K562 (cell line): ENCODE data around the gene ENDOG. TPM values are rescaled to one million over a fixed set of nuclear protein-coding genes. Genes with fewer than 3 reads are reported as not detected.

Experiments
- ATAC-seq: fragments of 200-7000 bp; cut with Tn5 transposase; 3 replicates; pipeline ENCODE4 v1.9.1; 2020; ENCODE audit warnings: moderate library complexity
- BruUV-seq: library from RNA; stranded (reverse); fragments of 400-500 nt; replicated peaks from 2 replicates; lab custom pipeline; 2021; lab: Mats Ljungman, UMichigan
- CTCF ChIA-PET: fragments of 300-600 bp; formaldehyde crosslinking; extraction: SDS; loops from one replicate; lab custom pipeline; 2021; ENCODE audit warnings: low intra/inter-chr PET ratio; lab: Yijun Ruan, JAX
- POLR2A ChIA-PET: fragments of 300-600, 350-650 bp; sonication (Branson Sonifier 250); formaldehyde crosslinking; extraction: SDS; loops from one replicate; lab custom pipeline; 2021; ENCODE audit warnings: antibody characterized with exemption, inconsistent platforms; lab: Yijun Ruan, JAX
- DNase-seq, 4 experiments: peaks; one replicate each; pipeline versions ENCODE4 v3.0.0 to v3.0.0-alpha.2; 2011 to 2018; ENCODE audit warnings: low spot score in 3 of 4, mixed read lengths in 3 of 4; ENCODE audit errors: extremely low read depth in 1 of 4
- FAIRE-seq: peaks from 2 replicates; lab custom pipeline; 2011; peaks lifted over from hg19 to GRCh38; lab: Jason Lieb, UNC
- H2AFZ ChIP-seq: 2 replicates; pipeline ENCODE4 v1.6.0; 2011; ENCODE audit warnings: low read depth, low read length, control low read depth, inconsistent platforms
- H3K27ac ChIP-seq: fragments of 200-600 bp; 3 replicates; pipeline ENCODE4 v1.8.0; 2011; ENCODE audit warnings: low read depth, mild to moderate bottlenecking, control low read depth, inconsistent platforms, low read length, moderate library complexity, mixed read lengths; ENCODE audit errors: extremely low read depth
- H3K27me3 ChIP-seq, 2 experiments: fragments of 300-600 bp in 1 of 2; 2 replicates in 1 of 2; 3 replicates in 1 of 2; pipeline versions ENCODE4 v1.6.0 to v1.8.0; 2011; ENCODE audit warnings: inconsistent platforms in 2 of 2, low read length in 2 of 2, mild to moderate bottlenecking in 1 of 2, mixed read lengths in 1 of 2, moderate library complexity in 1 of 2; ENCODE audit not compliant: control insufficient read depth in 2 of 2, insufficient read depth in 2 of 2
- H3K36me3 ChIP-seq: fragments of 300-600 bp; 3 replicates; pipeline ENCODE4 v1.8.0; 2011; ENCODE audit warnings: mild to moderate bottlenecking, low read length, inconsistent platforms; ENCODE audit not compliant: control insufficient read depth, insufficient read depth
- H3K4me1 ChIP-seq, 2 experiments: fragments of 200-600 bp in 1 of 2; replicated peaks in 1 of 2; 2 replicates in 1 of 2; 3 replicates in 1 of 2; pipeline versions ENCODE4 v1.5.1 to v1.8.0; 2011; ENCODE audit warnings: inconsistent platforms in 2 of 2, low read length in 2 of 2, mild to moderate bottlenecking in 1 of 2, mixed read lengths in 1 of 2, moderate library complexity in 1 of 2; ENCODE audit not compliant: control insufficient read depth in 2 of 2, insufficient read depth in 2 of 2
- H3K4me2 ChIP-seq: 2 replicates; pipeline ENCODE4 v1.6.1; 2011; ENCODE audit warnings: low read length, control low read depth, inconsistent platforms, mixed read lengths; ENCODE audit not compliant: insufficient read depth
- H3K4me3 ChIP-seq: fragments of 200-600 bp; sonication (generic), shearing (Covaris generic); 2 replicates; pipeline ENCODE4 v1.5.1; 2016; ENCODE audit warnings: control low read depth, inconsistent platforms
- H3K79me2 ChIP-seq: fragments of 200-600 bp; 3 replicates; pipeline ENCODE4 v1.8.0; 2011; ENCODE audit warnings: low read length, inconsistent platforms; ENCODE audit not compliant: control insufficient read depth, insufficient read depth
- H3K9ac ChIP-seq, 2 experiments: 2 replicates each; pipeline versions ENCODE4 v1.6.0 to v1.6.1; 2011; ENCODE audit warnings: low read depth in 2 of 2, low read length in 2 of 2, control low read depth in 1 of 2, inconsistent platforms in 1 of 2, mild to moderate bottlenecking in 1 of 2, mixed read lengths in 1 of 2; ENCODE audit not compliant: insufficient read depth in 1 of 2
- H3K9me1 ChIP-seq: one replicate; pipeline ENCODE4 v1.6.0; 2011; ENCODE audit warnings: inconsistent platforms, mild to moderate bottlenecking, low read length, moderate library complexity; ENCODE audit not compliant: control insufficient read depth, insufficient read depth
- H3K9me3 ChIP-seq: replicated peaks from 2 replicates; pipeline ENCODE4 v1.5.1; 2011; ENCODE audit warnings: low read depth, low read length, inconsistent platforms; ENCODE audit not compliant: control insufficient read depth, insufficient read depth
- H4K20me1 ChIP-seq: replicated peaks from 2 replicates; pipeline ENCODE4 v1.6.1; 2011; ENCODE audit warnings: low read length, inconsistent platforms, mixed read lengths; ENCODE audit not compliant: control insufficient read depth, insufficient read depth
- BRF1 ChIP-seq: IDR thresholded peaks from 3 replicates; pipeline ENCODE4 v1.6.1; 2011; ENCODE audit warnings: borderline replicate concordance, mild to moderate bottlenecking; ENCODE audit not compliant: insufficient read length; ENCODE audit errors: extremely low read depth
- CTBP1 ChIP-seq: fragments of 450-650 bp; IDR thresholded peaks from 2 replicates; pipeline ENCODE4 v1.6.1; 2016; ENCODE audit warnings: borderline replicate concordance
- FOS ChIP-seq: IDR thresholded peaks from 3 replicates; pipeline ENCODE4 v1.6.1; 2011; ENCODE audit not compliant: insufficient read length; ENCODE audit errors: extremely low read depth
- LARP7 ChIP-seq: fragments of 450-650 bp; IDR thresholded peaks from 2 replicates; pipeline ENCODE4 v1.6.1; 2016
- MCM7 ChIP-seq, 2 experiments: fragments of 450-650 bp; IDR thresholded peaks; 2 replicates each; pipeline ENCODE4 v1.6.1; 2016 to 2018
- PRPF4 ChIP-seq: fragments of 200-400 bp; formaldehyde crosslinking; IDR thresholded peaks from one replicate; pipeline ENCODE4 v1.6.1; 2017; ENCODE audit warnings: low read length, low read depth, mild to moderate bottlenecking; ENCODE audit not compliant: insufficient read depth, poor library complexity, severe bottlenecking
- PYGO2 ChIP-seq: fragments of 450-650 bp; IDR thresholded peaks from 2 replicates; pipeline ENCODE4 v1.6.1; 2016; ENCODE audit warnings: mild to moderate bottlenecking, missing genetic modification characterization, moderate library complexity, missing compliant biosample characterization
- RBM15 ChIP-seq: fragments of 200-400 bp; formaldehyde crosslinking; IDR thresholded peaks from 2 replicates; pipeline ENCODE4 v1.6.1; 2018; ENCODE audit warnings: mild to moderate bottlenecking, low read length, moderate library complexity; ENCODE audit not compliant: insufficient read depth
- RBM22 ChIP-seq: fragments of 200-400 bp; formaldehyde crosslinking; IDR thresholded peaks from 2 replicates; pipeline ENCODE4 v1.6.1; 2018; ENCODE audit warnings: low read length, low read depth; ENCODE audit not compliant: poor library complexity, severe bottlenecking
- SMAD3 ChIP-seq: fragments of 450-650 bp; formaldehyde crosslinking; conservative IDR thresholded peaks from 2 replicates; pipeline ENCODE4 v1.4.0; 2020; ENCODE audit warnings: mild to moderate bottlenecking
- WGBS: fragments of 100-300 bp; shearing (Covaris generic); methylation state at CpG from one replicate; pipeline ENCODE4 v1.1.6; 2016; ENCODE audit warnings: low coverage, mixed read lengths; ENCODE audit not compliant: insufficient coverage; ENCODE audit errors: missing lambda C conversion rate; 5-methylcytosine and 5-hydroxymethylcytosine counted together
- in situ Hi-C: fragments of 300-500 bp; cut with MboI; formaldehyde crosslinking; loops from 4 replicates; pipeline ENCODE4 v1.15.0; 2018; ENCODE audit warnings: inconsistent platforms, mixed read lengths
- intact Hi-C: fragments of 100-400 bp; cut with micrococcal nuclease; formaldehyde crosslinking; loops from 2 replicates; pipeline ENCODE4 v1.14.2; 2022
- polyA plus RNA-seq, 8 experiments: library from polyadenylated mRNA; depleted of rRNA in 4 of 8; stranded (reverse) in 5 of 8; unstranded in 3 of 8; fragments of >200 nt; fragmentation: Nextera tagmentation in 2 of 8; fragmentation: Illumina TruSeq in 1 of 8; extraction: Ambion mirVana in 2 of 8; extraction: Trizol in 1 of 8; gene quantifications; 2 replicates each; pipeline versions ENCODE4 v1.2.1 to v1.2.3, GENCODE V29; 2011 to 2014; ENCODE audit warnings: inconsistent platforms in 1 of 8, missing spikeins in 1 of 8
- total RNA-seq, 7 experiments: library from RNA; depleted of rRNA in 6 of 7; stranded (reverse); fragments of >200 nt in 6 of 7; fragmentation: Illumina TruSeq in 2 of 7; extraction: Trizol in 2 of 7; gene quantifications; 2 replicates each; pipeline versions ENCODE4 v1.2.1 to v1.2.3, GENCODE V29; 2011 to 2021; ENCODE audit warnings: low replicate concordance in 1 of 7
- TF ChIP-seq, protein P1 (sequence below): fragments of 450-650 bp; IDR thresholded peaks from 2 replicates; pipeline ENCODE4 v1.6.1; 2014; ENCODE audit warnings: low read depth, mild to moderate bottlenecking, moderate library complexity, borderline replicate concordance
- TF ChIP-seq, protein P2 (sequence below), 2 experiments: fragments of 450-650 bp; IDR thresholded peaks; 2 replicates each; pipeline ENCODE4 v1.6.1; 2016

The ENDOG gene
- total and polyA plus RNA-seq, 9 of the 15 experiments (the other 6 are each of a cell fraction or from before 2014, with no cell fraction given) = 1.2 to 91.0 (median 25.5) TPM

DNA sequence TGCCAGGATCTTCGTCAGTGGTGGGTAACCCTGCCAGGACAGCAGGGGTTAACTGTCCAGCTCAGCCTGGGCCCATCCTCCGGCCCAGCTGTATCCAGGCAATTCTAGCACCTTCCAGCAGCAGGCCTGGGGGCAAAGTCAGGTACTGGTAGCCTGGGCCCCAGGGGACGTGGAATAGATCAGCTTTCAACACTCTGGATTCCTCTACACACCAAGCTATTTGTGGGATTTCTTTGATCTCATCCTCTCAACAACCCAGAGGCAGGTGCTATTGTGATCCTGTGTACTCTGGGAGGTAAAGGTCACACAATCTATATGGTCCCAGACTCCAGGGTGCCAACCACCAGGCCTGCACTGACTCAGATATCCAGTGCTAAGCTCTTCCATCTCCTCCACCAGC lies 20.0 kb downstream of the ENDOG start (continued):
- no peak for TF ChIP-seq PRPF4

DNA sequence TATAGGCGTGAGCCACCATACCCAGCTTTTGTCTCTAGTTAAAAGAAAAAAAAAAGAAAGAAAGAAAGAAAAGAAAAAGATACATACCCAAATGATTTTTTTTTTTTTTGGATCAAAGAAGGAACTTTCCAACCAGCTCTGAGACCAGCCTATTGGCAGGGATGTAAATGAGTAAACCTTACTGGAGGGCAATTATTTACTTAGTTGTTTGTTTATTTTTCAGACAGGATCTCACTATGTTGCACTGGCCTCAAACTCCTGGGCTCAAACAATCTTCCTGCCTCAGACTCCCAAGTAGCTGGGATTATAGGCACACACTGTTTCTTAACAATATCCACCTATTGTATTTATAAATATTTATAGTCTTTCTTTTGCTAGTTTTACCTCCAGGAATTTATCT lies 22.2 kb downstream of the ENDOG start:
- Histone ChIP-seq H3K9me3 (no peaks in the 10 kb centered on the region), H3K9me1 (peaks cover 10% of the 10 kb centered on the region), H3K4me2 (no peak overlapping the region), H3K9ac (no peak overlapping the region), H2AFZ (no peak overlapping the region), H3K27me3 (no peaks in the 10 kb centered on the region), H3K4me3 (no peak overlapping the region), H3K79me2 (no peaks in the 10 kb centered on the region)
- ATAC-seq (no peak), FAIRE-seq (no peak), DNase-seq (no peak)
- intact Hi-C loops = no loop called here
- ChIA-PET POLR2A (interaction anchor here (0.7 kb wide), 1 partner anchor 890 kb away, joined by 3 read pairs; no protein-coding TSS in a partner anchor), CTCF (no interaction called here)
- in situ Hi-C loops = no loop called here
- no TSS peak for BruUV-seq
- WGBS = 100% methylated on average over 1 of the region's 1 CpG
- TF ChIP-seq PYGO2 (tag) (no peak), LARP7 (no peak), MCM7 (IDR thresholded peaks at IDR 0.05) (no peak), BRF1 (no peak), SMAD3 (CRISPR knock-in tag) (no peak), FOS (no peak), CTBP1 (no peak), RBM15 (no peak), RBM22 (no peak)
- TF ChIP-seq, protein P1, sequence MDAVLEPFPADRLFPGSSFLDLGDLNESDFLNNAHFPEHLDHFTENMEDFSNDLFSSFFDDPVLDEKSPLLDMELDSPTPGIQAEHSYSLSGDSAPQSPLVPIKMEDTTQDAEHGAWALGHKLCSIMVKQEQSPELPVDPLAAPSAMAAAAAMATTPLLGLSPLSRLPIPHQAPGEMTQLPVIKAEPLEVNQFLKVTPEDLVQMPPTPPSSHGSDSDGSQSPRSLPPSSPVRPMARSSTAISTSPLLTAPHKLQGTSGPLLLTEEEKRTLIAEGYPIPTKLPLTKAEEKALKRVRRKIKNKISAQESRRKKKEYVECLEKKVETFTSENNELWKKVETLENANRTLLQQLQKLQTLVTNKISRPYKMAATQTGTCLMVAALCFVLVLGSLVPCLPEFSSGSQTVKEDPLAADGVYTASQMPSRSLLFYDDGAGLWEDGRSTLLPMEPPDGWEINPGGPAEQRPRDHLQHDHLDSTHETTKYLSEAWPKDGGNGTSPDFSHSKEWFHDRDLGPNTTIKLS = no peak
- TF ChIP-seq, protein P2, sequence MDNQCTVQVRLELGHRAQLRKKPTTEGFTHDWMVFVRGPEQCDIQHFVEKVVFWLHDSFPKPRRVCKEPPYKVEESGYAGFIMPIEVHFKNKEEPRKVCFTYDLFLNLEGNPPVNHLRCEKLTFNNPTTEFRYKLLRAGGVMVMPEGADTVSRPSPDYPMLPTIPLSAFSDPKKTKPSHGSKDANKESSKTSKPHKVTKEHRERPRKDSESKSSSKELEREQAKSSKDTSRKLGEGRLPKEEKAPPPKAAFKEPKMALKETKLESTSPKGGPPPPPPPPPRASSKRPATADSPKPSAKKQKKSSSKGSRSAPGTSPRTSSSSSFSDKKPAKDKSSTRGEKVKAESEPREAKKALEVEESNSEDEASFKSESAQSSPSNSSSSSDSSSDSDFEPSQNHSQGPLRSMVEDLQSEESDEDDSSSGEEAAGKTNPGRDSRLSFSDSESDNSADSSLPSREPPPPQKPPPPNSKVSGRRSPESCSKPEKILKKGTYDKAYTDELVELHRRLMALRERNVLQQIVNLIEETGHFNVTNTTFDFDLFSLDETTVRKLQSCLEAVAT (IDR thresholded peaks at IDR 0.05) = no peak
- TF ChIP-seq, all 486 proteins: peak for 0
- no peak overlapping the region for H3K27ac ChIP-seq
- no peaks in the 10 kb centered on the region for H4K20me1 ChIP-seq
- H3K36me3 ChIP-seq = peaks cover 15% of the 10 kb centered on the region
- peaks cover 9% of the 10 kb centered on the region in 2 experiments; a peak in 4 of 5 replicates for H3K4me1 ChIP-seq
